Trophoblast cell (in vitro differentiated cells and primary cell): ENCODE measurements around the gene CEP131.

Source experiments
- DNase-seq, 2 donors: peaks; one replicate each; pipeline ENCODE4 v3.0.0-alpha.2; 2016
- H2AFZ ChIP-seq: 2 replicates; pipeline ENCODE4 v1.6.1; 2013; ENCODE audit warnings: low read length, moderate library complexity, mild to moderate bottlenecking; ENCODE audit not compliant: insufficient read depth, poor library complexity
- H2AK5ac ChIP-seq: 2 replicates; pipeline ENCODE4 v1.6.1; 2013; ENCODE audit warnings: mild to moderate bottlenecking, low read length
- H2BK120ac ChIP-seq: 2 replicates; pipeline ENCODE4 v1.6.1; 2013; ENCODE audit warnings: low read length, mild to moderate bottlenecking, moderate library complexity; ENCODE audit not compliant: insufficient read depth, poor library complexity
- H2BK12ac ChIP-seq: 2 replicates; pipeline ENCODE4 v1.6.1; 2013; ENCODE audit warnings: mild to moderate bottlenecking, low read length, moderate library complexity
- H2BK5ac ChIP-seq: 2 replicates; pipeline ENCODE4 v1.6.1; 2013; ENCODE audit warnings: low read length, low read depth, moderate library complexity, mild to moderate bottlenecking; ENCODE audit not compliant: poor library complexity
- H3K14ac ChIP-seq: 2 replicates; pipeline ENCODE4 v1.6.1; 2013; ENCODE audit warnings: mild to moderate bottlenecking, low read length
- H3K18ac ChIP-seq: 2 replicates; pipeline ENCODE4 v1.6.1; 2013; ENCODE audit warnings: mild to moderate bottlenecking, low read length
- H3K23ac ChIP-seq: 2 replicates; pipeline ENCODE4 v1.6.1; 2013; ENCODE audit warnings: low read length
- H3K27ac ChIP-seq: 2 replicates; pipeline ENCODE4 v1.5.1; 2013; ENCODE audit warnings: low read depth, mild to moderate bottlenecking, inconsistent platforms, low read length, moderate library complexity
- H3K27me3 ChIP-seq: 2 replicates; pipeline ENCODE4 v1.6.1; 2013; ENCODE audit warnings: inconsistent platforms, mild to moderate bottlenecking, low read length, moderate library complexity; ENCODE audit not compliant: insufficient read depth
- H3K36me3 ChIP-seq, 2 experiments: 1 replicate in 1 of 2; 2 replicates in 1 of 2; pipeline ENCODE4 v1.6.1; 2013; ENCODE audit warnings: low read length in 2 of 2, mild to moderate bottlenecking in 2 of 2, moderate library complexity in 1 of 2; ENCODE audit not compliant: insufficient read depth in 2 of 2, control insufficient read depth in 1 of 2
- H3K4ac ChIP-seq: 2 replicates; pipeline ENCODE4 v1.6.1; 2013; ENCODE audit warnings: low read depth, mild to moderate bottlenecking, low read length, moderate library complexity
- H3K4me1 ChIP-seq, 2 experiments: 1 replicate in 1 of 2; 2 replicates in 1 of 2; pipeline ENCODE4 v1.6.1; 2013; ENCODE audit warnings: low read length in 2 of 2, mild to moderate bottlenecking in 2 of 2, moderate library complexity in 1 of 2; ENCODE audit not compliant: insufficient read depth in 2 of 2, control insufficient read depth in 1 of 2
- H3K4me2 ChIP-seq: 2 replicates; pipeline ENCODE4 v1.6.1; 2013; ENCODE audit warnings: inconsistent platforms, mild to moderate bottlenecking, low read length, moderate library complexity
- H3K4me3 ChIP-seq: 2 replicates; pipeline ENCODE4 v1.5.1; 2013; ENCODE audit warnings: mild to moderate bottlenecking, low read depth, low read length, inconsistent platforms
- H3K79me1 ChIP-seq: one replicate; pipeline ENCODE4 v1.6.1; 2013; ENCODE audit warnings: low read length
- H3K79me2 ChIP-seq: 2 replicates; pipeline ENCODE4 v1.6.1; 2013; ENCODE audit warnings: low read length, mild to moderate bottlenecking; ENCODE audit not compliant: control insufficient read depth, insufficient read depth, poor library complexity
- H3K9ac ChIP-seq: 2 replicates; pipeline ENCODE4 v1.6.1; 2013; ENCODE audit warnings: mild to moderate bottlenecking, low read length
- H3K9me3 ChIP-seq: 2 replicates; pipeline ENCODE4 v1.6.1; 2013; ENCODE audit warnings: low read depth, mild to moderate bottlenecking, control low read depth, inconsistent platforms, low read length; ENCODE audit not compliant: insufficient read depth
- H4K12ac ChIP-seq: 2 replicates; pipeline ENCODE4 v1.6.1; 2013; ENCODE audit warnings: low read depth, mild to moderate bottlenecking, low read length, moderate library complexity
- H4K8ac ChIP-seq: 2 replicates; pipeline ENCODE4 v1.6.1; 2013; ENCODE audit warnings: low read depth, mild to moderate bottlenecking, low read length, moderate library complexity
- H4K91ac ChIP-seq: one replicate; pipeline ENCODE4 v1.6.1; 2013; ENCODE audit warnings: low read depth, mild to moderate bottlenecking, low read length, moderate library complexity
- WGBS: extraction: QIAGEN DNeasy Blood & Tissue Kit; methylation state at CpG from one replicate; pipeline ENCODE4 v1.1.7; 2013; ENCODE audit warnings: missing lambda C conversion rate; ENCODE audit not compliant: insufficient read length, insufficient coverage; ENCODE audit errors: extremely low coverage; 5-methylcytosine and 5-hydroxymethylcytosine counted together

CEP131 gene

GRCh38 chr17:81230043-81230820 is 7.5 kb upstream of the CEP131 start:
- Histone ChIP-seq H3K4me2 (no peak overlapping the region), H3K14ac (no peak overlapping the region), H3K9me3 (peaks cover 4% of the 10 kb centered on the region), H3K36me3 (peaks cover 30 to 37% of the 10 kb centered on the region in 2 experiments), H3K27ac (no peak overlapping the region), H2BK120ac (no peak overlapping the region), H2AFZ (no peak overlapping the region), H3K79me1 (no peaks in the 10 kb centered on the region), H2BK5ac (no peak overlapping the region), H3K4me1 (peaks cover 0 to 4% of the 10 kb centered on the region in 2 experiments), H3K9ac (no peak overlapping the region), H4K12ac (no peak overlapping the region), H3K27me3 (no peaks in the 10 kb centered on the region), H3K18ac (no peak overlapping the region), H4K91ac (no peak overlapping the region), H2BK12ac (no peak overlapping the region), H3K79me2 (no peaks in the 10 kb centered on the region), H3K4ac (no peak overlapping the region), H2AK5ac (no peak overlapping the region), H3K4me3 (no peak overlapping the region), H4K8ac (no peak overlapping the region), H3K23ac (no peak overlapping the region)
- DNase-seq: peak in 1 of 2 donors; percentile 40
- no CpG with 5 or more reads among the region's 26 CpGs for WGBS

DNA sequence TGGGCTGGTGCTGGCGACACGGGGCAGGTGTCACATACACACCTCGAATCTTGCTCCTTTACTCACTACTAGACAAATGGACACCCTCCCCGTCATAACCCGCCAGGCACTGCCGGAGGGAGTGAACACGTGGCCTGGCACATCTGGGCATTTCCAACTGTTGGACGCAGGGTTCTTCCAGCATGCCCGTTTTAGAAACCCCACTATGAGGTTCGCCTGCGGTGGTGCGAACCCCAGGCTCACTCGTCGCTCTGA is 6.8 kb upstream of the CEP131 start:
- Histone ChIP-seq H4K91ac (no peak overlapping the region), H3K79me2 (no peaks in the 10 kb centered on the region), H2AFZ (no peak overlapping the region), H4K12ac (no peak overlapping the region), H3K79me1 (no peaks in the 10 kb centered on the region), H3K9ac (no peak overlapping the region), H3K27me3 (no peaks in the 10 kb centered on the region), H4K8ac (no peak overlapping the region), H3K23ac (no peak overlapping the region), H3K27ac (no peak overlapping the region), H3K4me3 (no peak overlapping the region), H2BK5ac (no peak overlapping the region), H2AK5ac (no peak overlapping the region), H3K18ac (no peak overlapping the region), H2BK120ac (no peak overlapping the region), H3K4ac (no peak overlapping the region), H3K9me3 (peaks cover 4% of the 10 kb centered on the region), H3K14ac (no peak overlapping the region), H3K4me1 (peaks cover 0 to 4% of the 10 kb centered on the region in 2 experiments), H3K4me2 (no peak overlapping the region), H2BK12ac (no peak overlapping the region), H3K36me3 (peaks cover 30 to 37% of the 10 kb centered on the region in 2 experiments)
- no peak for DNase-seq
- no CpG with 5 or more reads among the region's 14 CpGs for WGBS

DNA sequence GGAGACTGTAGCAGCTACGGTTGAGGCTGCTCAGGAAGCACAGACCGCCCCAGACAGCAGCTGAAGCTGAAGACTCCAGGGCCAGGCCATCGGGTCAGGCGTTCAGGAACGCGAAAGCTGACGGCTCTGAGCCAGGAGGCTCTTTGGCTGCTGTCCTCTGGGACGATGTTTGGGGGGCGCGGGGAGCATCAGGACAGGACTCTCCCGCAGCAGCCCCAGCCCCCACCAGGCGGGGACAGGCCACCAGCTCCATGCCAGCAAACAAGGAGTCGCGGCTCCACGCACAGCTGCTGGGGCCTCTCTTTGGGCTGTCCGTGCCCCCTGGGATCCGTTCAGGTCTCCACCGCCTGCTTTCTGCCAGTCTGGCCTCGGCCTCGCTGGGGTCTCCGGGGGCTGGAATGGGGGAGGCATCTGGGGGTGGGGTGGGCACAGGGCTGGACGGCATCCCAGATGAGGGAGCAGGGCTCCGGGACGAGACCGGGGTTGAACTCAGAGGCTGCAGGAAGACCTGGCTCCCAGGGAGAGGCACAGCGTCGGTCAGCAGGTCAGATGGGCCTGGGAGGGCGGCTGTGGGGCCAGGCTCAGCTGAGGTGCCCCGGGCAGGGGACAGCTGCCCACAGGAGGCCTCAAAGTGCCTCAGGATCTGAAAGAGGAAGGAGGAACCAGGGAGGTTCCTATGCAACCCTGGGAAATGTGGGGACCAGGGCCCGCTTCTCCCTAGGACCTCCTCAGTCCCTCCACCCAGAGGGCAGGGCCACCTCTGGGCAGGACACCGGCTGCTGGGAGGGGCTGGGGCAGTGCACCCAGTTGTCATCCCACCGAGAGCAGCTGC is 6.3 kb upstream of the CEP131 start:
- Histone ChIP-seq H2AK5ac (no peak overlapping the region), H3K27ac (no peak overlapping the region), H4K8ac (no peak overlapping the region), H3K9me3 (peaks cover 4% of the 10 kb centered on the region), H3K9ac (no peak overlapping the region), H2BK5ac (no peak overlapping the region), H3K27me3 (no peaks in the 10 kb centered on the region), H3K23ac (no peak overlapping the region), H3K4ac (no peak overlapping the region), H3K18ac (no peak overlapping the region), H2AFZ (no peak overlapping the region), H2BK120ac (no peak overlapping the region), H2BK12ac (no peak overlapping the region), H4K91ac (no peak overlapping the region), H3K4me1 (peaks cover 0 to 4% of the 10 kb centered on the region in 2 experiments), H3K4me2 (no peak overlapping the region), H4K12ac (no peak overlapping the region), H3K79me2 (no peaks in the 10 kb centered on the region), H3K14ac (no peak overlapping the region), H3K4me3 (no peak overlapping the region), H3K36me3 (peaks cover 30 to 37% of the 10 kb centered on the region in 2 experiments), H3K79me1 (no peaks in the 10 kb centered on the region)
- DNase-seq: no peak
- no CpG with 5 or more reads among the region's 32 CpGs for WGBS

- peaks cover 28 to 34% of the 10 kb centered on the region in 2 experiments for H3K36me3 ChIP-seq
- no peak overlapping the region for H3K14ac ChIP-seq
- H3K4me1 ChIP-seq: peaks cover 0 to 4% of the 10 kb centered on the region in 2 experiments
- H3K18ac ChIP-seq: no peak overlapping the region
- no peak overlapping the region for H3K4me2 ChIP-seq
- peaks cover 4% of the 10 kb centered on the region for H3K9me3 ChIP-seq
- peak in 1 of 2 donors; percentile 19 for DNase-seq
- no peak overlapping the region for H3K23ac ChIP-seq
- H2BK12ac ChIP-seq: no peak overlapping the region
- H3K9ac ChIP-seq: no peak overlapping the region
- H3K79me2 ChIP-seq: peaks cover under 1% of the 10 kb centered on the region
- no peak overlapping the region for H3K4ac ChIP-seq
- peaks cover under 1% of the 10 kb centered on the region for H3K79me1 ChIP-seq
- H2BK5ac ChIP-seq: no peak overlapping the region
- no peak overlapping the region for H2BK120ac ChIP-seq
- no peak overlapping the region for H3K27ac ChIP-seq
- WGBS: no CpG with 5 or more reads among the region's 9 CpGs
- no peak overlapping the region for H3K4me3 ChIP-seq
- H4K12ac ChIP-seq: no peak overlapping the region
- H4K8ac ChIP-seq: no peak overlapping the region
- H2AK5ac ChIP-seq: no peak overlapping the region
- H2AFZ ChIP-seq: no peak overlapping the region
- H4K91ac ChIP-seq: no peak overlapping the region
- no peaks in the 10 kb centered on the region for H3K27me3 ChIP-seq
Measured at GRCh38 chr17:81228420-81228819, 5.7 kb upstream of the CEP131 start.
